T-helper 1 cell treated with Interleukin-12 subunit alpha and Interleukin-12 subunit beta and Interleukin-4 antibody, amounts not matched to agents 30 μg/mL and 1 μg/mL, for 36 hours (primary cell): ENCODE data around the gene PIH1D2.
"Not testable (repeated sequence)": the region's sequence is repeated elsewhere in the genome, so short reads cannot be mapped to it uniquely, and the experiment has no call there.

ENCODE experiments used
- H3K27ac Mint-ChIP-seq: one replicate; pipeline ENCODE4 v1.8.0; 2021; ENCODE audit warnings: mild to moderate bottlenecking, mixed read lengths
- H3K27me3 Mint-ChIP-seq: one replicate; pipeline ENCODE4 v1.8.0; 2021; ENCODE audit warnings: low read depth, mixed read lengths
- H3K36me3 Mint-ChIP-seq: one replicate; pipeline ENCODE4 v1.8.0; 2021; ENCODE audit warnings: low read depth, mixed read lengths
- H3K4me1 Mint-ChIP-seq: one replicate; pipeline ENCODE4 v1.8.0; 2021; ENCODE audit warnings: low read depth, mixed read lengths
- H3K4me3 Mint-ChIP-seq: one replicate; pipeline ENCODE4 v1.8.0; 2021; ENCODE audit warnings: mild to moderate bottlenecking, moderate library complexity, mixed read lengths
- H3K9me3 Mint-ChIP-seq: one replicate; pipeline ENCODE4 v1.8.0; 2021; ENCODE audit warnings: mixed read lengths

PIH1D2 gene

GRCh38 chr11:112087212-112087611, 13.4 kb upstream of the PIH1D2 start:
- Mint-ChIP-seq H3K9me3 (no peaks in the 10 kb centered on the region), H3K27me3 (no peaks in the 10 kb centered on the region), H3K27ac (peak overlapping the region; percentile 95), H3K4me1 (peaks cover 52% of the 10 kb centered on the region), H3K4me3 (peak overlapping the region; percentile 98), H3K36me3 (peaks cover 69% of the 10 kb centered on the region)

GRCh38 chr11:112086422-112087191, 12.8 kb upstream of the PIH1D2 start, which contains the start of the genes SDHD and TIMM8B:
Gene SDHD (plus strand): TSS chr11:112086873. CDS start chr11:112086908, 35 bp downstream.
Gene TIMM8B (minus strand): TSS chr11:112086756. CDS start chr11:112086723, 33 bp downstream.
- H3K27me3 Mint-ChIP-seq = no peaks in the 10 kb centered on the region
- peaks cover 55% of the 10 kb centered on the region for H3K4me1 Mint-ChIP-seq
- H3K27ac Mint-ChIP-seq = peak within 1 kb of the TSS; percentile 95
- H3K9me3 Mint-ChIP-seq = no peaks in the 10 kb centered on the region
- H3K36me3 Mint-ChIP-seq = peaks cover 71% of the 10 kb centered on the region
- peak within 1 kb of the TSS; percentile 98 for H3K4me3 Mint-ChIP-seq

GRCh38 chr11:112085822-112086421, 12.1 kb upstream of the PIH1D2 start:
- peak overlapping the region; percentile 95 for H3K27ac Mint-ChIP-seq
- H3K4me3 Mint-ChIP-seq = peak overlapping the region; percentile 98
- H3K36me3 Mint-ChIP-seq = peaks cover 66% of the 10 kb centered on the region
- H3K9me3 Mint-ChIP-seq = no peaks in the 10 kb centered on the region
- no peaks in the 10 kb centered on the region for H3K27me3 Mint-ChIP-seq
- H3K4me1 Mint-ChIP-seq = peaks cover 51% of the 10 kb centered on the region

- H3K27ac Mint-ChIP-seq = peak overlapping the region; percentile 38
- no peaks in the 10 kb centered on the region for H3K9me3 Mint-ChIP-seq
- no peak overlapping the region for H3K4me3 Mint-ChIP-seq
- peaks cover 35% of the 10 kb centered on the region for H3K4me1 Mint-ChIP-seq
- no peaks in the 10 kb centered on the region for H3K27me3 Mint-ChIP-seq
- H3K36me3 Mint-ChIP-seq = peaks cover 66% of the 10 kb centered on the region
Observed at GRCh38 chr11:112082729-112083128, 8.9 kb upstream of the PIH1D2 start.

GRCh38 chr11:112062923-112063322, 10.9 kb downstream of the PIH1D2 start:
- H3K27ac Mint-ChIP-seq = no peak overlapping the region
- peaks cover 16% of the 10 kb centered on the region for H3K36me3 Mint-ChIP-seq
- no peaks in the 10 kb centered on the region for H3K9me3 Mint-ChIP-seq
- H3K4me3 Mint-ChIP-seq = no peak overlapping the region
- H3K4me1 Mint-ChIP-seq = no peaks in the 10 kb centered on the region
- no peaks in the 10 kb centered on the region for H3K27me3 Mint-ChIP-seq

GRCh38 chr11:112058103-112058502, 15.7 kb downstream of the PIH1D2 start:
- H3K27ac Mint-ChIP-seq = no peak overlapping the region

GRCh38 chr11:112057170-112057569, 16.6 kb downstream of the PIH1D2 start:
- Mint-ChIP-seq H3K4me1 (peaks cover 10% of the 10 kb centered on the region), H3K4me3 (peak overlapping the region; percentile 19), H3K27me3 (no peaks in the 10 kb centered on the region), H3K36me3 (peaks cover 30% of the 10 kb centered on the region), H3K27ac (peak overlapping the region; percentile 33), H3K9me3 (no peaks in the 10 kb centered on the region)

More at GRCh38 chr11:112058103-112058502, 15.7 kb downstream of the PIH1D2 start:
- Mint-ChIP-seq H3K4me1 (peaks cover 10% of the 10 kb centered on the region), H3K9me3 (no peaks in the 10 kb centered on the region), H3K4me3 (no peak overlapping the region), H3K36me3 (peaks cover 29% of the 10 kb centered on the region), H3K27me3 (no peaks in the 10 kb centered on the region)

- no peaks in the 10 kb centered on the region for H3K27me3 Mint-ChIP-seq
- H3K27ac Mint-ChIP-seq = no peak overlapping the region
- H3K4me1 Mint-ChIP-seq = peaks cover 12% of the 10 kb centered on the region
- H3K9me3 Mint-ChIP-seq = no peaks in the 10 kb centered on the region
- H3K4me3 Mint-ChIP-seq = no peak overlapping the region
- H3K36me3 Mint-ChIP-seq = peaks cover 53% of the 10 kb centered on the region
Observed at GRCh38 chr11:112051768-112052167, 22.0 kb downstream of the PIH1D2 start.

GRCh38 chr11:112050721-112051120, 23.1 kb downstream of the PIH1D2 start:
- Mint-ChIP-seq H3K4me3 (no peak overlapping the region), H3K9me3 (no peaks in the 10 kb centered on the region), H3K27me3 (no peaks in the 10 kb centered on the region), H3K27ac (no peak overlapping the region), H3K4me1 (peaks cover 11% of the 10 kb centered on the region), H3K36me3 (peaks cover 55% of the 10 kb centered on the region)

GRCh38 chr11:112049777-112050176, 24.0 kb downstream of the PIH1D2 start:
- no peaks in the 10 kb centered on the region for H3K9me3 Mint-ChIP-seq
- H3K4me1 Mint-ChIP-seq = peaks cover 11% of the 10 kb centered on the region
- H3K27ac Mint-ChIP-seq = no peak overlapping the region
- no peak overlapping the region for H3K4me3 Mint-ChIP-seq
- peaks cover 57% of the 10 kb centered on the region for H3K36me3 Mint-ChIP-seq
- H3K27me3 Mint-ChIP-seq = no peaks in the 10 kb centered on the region

- H3K36me3 Mint-ChIP-seq = peaks cover 60% of the 10 kb centered on the region
- H3K27ac Mint-ChIP-seq, H3K9me3 Mint-ChIP-seq: not testable (repeated sequence)
Observed at GRCh38 chr11:112048256-112048655, 25.6 kb downstream of the PIH1D2 start.

GRCh38 chr11:112046647-112047046, 27.2 kb downstream of the PIH1D2 start:
- not testable (repeated sequence) for H3K27ac Mint-ChIP-seq, H3K27me3 Mint-ChIP-seq, H3K4me3 Mint-ChIP-seq, H3K9me3 Mint-ChIP-seq
- H3K36me3 Mint-ChIP-seq = peaks cover 60% of the 10 kb centered on the region
- H3K4me1 Mint-ChIP-seq = peaks cover 15% of the 10 kb centered on the region

More at GRCh38 chr11:112048256-112048655, 25.6 kb downstream of the PIH1D2 start:
- peaks cover 11% of the 10 kb centered on the region for H3K4me1 Mint-ChIP-seq
- H3K27me3 Mint-ChIP-seq, H3K4me3 Mint-ChIP-seq: not testable (repeated sequence)

- H3K4me1 Mint-ChIP-seq = peaks cover 10% of the 10 kb centered on the region
- no peak overlapping the region for H3K27ac Mint-ChIP-seq
- no peaks in the 10 kb centered on the region for H3K9me3 Mint-ChIP-seq
- H3K36me3 Mint-ChIP-seq = peaks cover 59% of the 10 kb centered on the region
- no peaks in the 10 kb centered on the region for H3K27me3 Mint-ChIP-seq
- no peak overlapping the region for H3K4me3 Mint-ChIP-seq
Observed at GRCh38 chr11:112044961-112045360, 28.9 kb downstream of the PIH1D2 start.

GRCh38 chr11:112042961-112043304, 30.9 kb downstream of the PIH1D2 start:
- H3K4me3 Mint-ChIP-seq = no peak overlapping the region
- no peaks in the 10 kb centered on the region for H3K9me3 Mint-ChIP-seq
- peaks cover 55% of the 10 kb centered on the region for H3K36me3 Mint-ChIP-seq
- no peaks in the 10 kb centered on the region for H3K27me3 Mint-ChIP-seq
- no peak overlapping the region for H3K27ac Mint-ChIP-seq
- H3K4me1 Mint-ChIP-seq = peaks cover 6% of the 10 kb centered on the region
